Epithelial cell of proximal tubule (primary cell): Measurements from ENCODE around the gene EZH2. TPM values are rescaled to one million over a fixed set of nuclear protein-coding genes. Genes with fewer than 3 reads are reported as not detected.

Source experiments
- DNase-seq: peaks from one replicate; pipeline ENCODE4 v3.0.0-alpha.2; 2011; ENCODE audit warnings: low read depth
- H3K4me3 ChIP-seq: 2 replicates; pipeline ENCODE4 v1.5.1; 2011; ENCODE audit warnings: low read depth, mild to moderate bottlenecking, low read length
- CTCF ChIP-seq: conservative IDR thresholded peaks from 2 replicates; pipeline ENCODE4 v1.5.1; 2012; ENCODE audit warnings: low read depth, mild to moderate bottlenecking, low read length
- total RNA-seq: library from RNA; depleted of rRNA; stranded (reverse); fragments of >200 nt; gene quantifications from 2 replicates; pipeline ENCODE4 v1.2.3, GENCODE V29; 2015

EZH2 gene
- total RNA-seq, 1 donor from 2014 or later: 24.9 TPM

GRCh38 chr7:148872188-148872587 lies 11.9 kb downstream of the EZH2 start:
- no peak for DNase-seq
- TF ChIP-seq CTCF: no peak
- no peak overlapping the region for H3K4me3 ChIP-seq

- H3K4me3 ChIP-seq: no peak overlapping the region
- TF ChIP-seq CTCF: no peak
- no peak for DNase-seq
Observed at GRCh38 chr7:148871551-148871950, 12.5 kb downstream of the EZH2 start.

- no peak for DNase-seq
- H3K4me3 ChIP-seq: no peak overlapping the region
- TF ChIP-seq CTCF: no peak
Observed at GRCh38 chr7:148871030-148871429, 13.1 kb downstream of the EZH2 start.

- no peak overlapping the region for H3K4me3 ChIP-seq
- TF ChIP-seq CTCF: no peak
Observed at GRCh38 chr7:148868378-148868674, 15.8 kb downstream of the EZH2 start.

GRCh38 chr7:148867596-148868377 lies 16.3 kb downstream of the EZH2 start:
- no peak overlapping the region for H3K4me3 ChIP-seq
- TF ChIP-seq CTCF: no peak
- DNase-seq: no peak

More at GRCh38 chr7:148868378-148868674, 15.8 kb downstream of the EZH2 start:
- DNase-seq: no peak

GRCh38 chr7:148866362-148866761 lies 17.7 kb downstream of the EZH2 start:
- TF ChIP-seq CTCF: no peak
- no peak for DNase-seq
- no peak overlapping the region for H3K4me3 ChIP-seq

- H3K4me3 ChIP-seq: no peak overlapping the region
- no peak for TF ChIP-seq CTCF
- DNase-seq: no peak
Observed at GRCh38 chr7:148865283-148865682, 18.8 kb downstream of the EZH2 start.
